DND-41 (cell line): ENCODE measurements around the gene SYNJ1.
"Not testable (repeated sequence)": the region's sequence is repeated elsewhere in the genome, so short reads cannot be mapped to it uniquely, and the experiment has no call there.

ENCODE experiments used
- ATAC-seq: fragments of 200-7000 bp; cut with Tn5 transposase; 3 replicates; pipeline ENCODE4 v1.9.1; 2021; ENCODE audit warnings: low read depth; ENCODE audit not compliant: insufficient read depth
- DNase-seq: peaks from one replicate; pipeline ENCODE4 v3.0.0-alpha.2; 2020
- H2AFZ ChIP-seq: 2 replicates; pipeline ENCODE4 v1.6.0; 2012; ENCODE audit warnings: low read depth, low read length
- H3K27ac ChIP-seq: 2 replicates; pipeline ENCODE4 v1.5.1; 2012; ENCODE audit warnings: low read length, inconsistent platforms
- H3K27me3 ChIP-seq: fragments of 200-600 bp; sonication (generic); 2 replicates; pipeline ENCODE4 v1.6.0; 2012; ENCODE audit warnings: low read length, mild to moderate bottlenecking, inconsistent platforms; ENCODE audit not compliant: insufficient read depth, poor library complexity
- H3K36me3 ChIP-seq: 2 replicates; pipeline ENCODE4 v1.5.1; 2012; ENCODE audit warnings: low read length, inconsistent platforms; ENCODE audit not compliant: insufficient read depth
- H3K4me1 ChIP-seq: 2 replicates; pipeline ENCODE4 v1.5.1; 2012; ENCODE audit warnings: mild to moderate bottlenecking, low read length; ENCODE audit not compliant: insufficient read depth
- H3K4me2 ChIP-seq: 2 replicates; pipeline ENCODE4 v1.6.0; 2012; ENCODE audit warnings: mild to moderate bottlenecking, moderate library complexity, low read length, inconsistent platforms; ENCODE audit not compliant: insufficient read depth
- H3K4me3 ChIP-seq, 2 experiments: fragments of 200-600 bp in 1 of 2; shearing (Covaris generic) in 1 of 2; 2 replicates each; pipeline ENCODE4 v1.5.1; 2012 to 2016; ENCODE audit warnings: inconsistent platforms in 2 of 2, low read length in 2 of 2, mild to moderate bottlenecking in 2 of 2, low read depth in 1 of 2, moderate library complexity in 1 of 2
- H3K79me2 ChIP-seq: 2 replicates; pipeline ENCODE4 v1.6.0; 2012; ENCODE audit warnings: low read length, inconsistent platforms; ENCODE audit not compliant: insufficient read depth
- H3K9ac ChIP-seq: 2 replicates; pipeline ENCODE4 v1.6.0; 2012; ENCODE audit warnings: low read depth, mild to moderate bottlenecking, inconsistent platforms, low read length, moderate library complexity
- H3K9me3 ChIP-seq: 2 replicates; pipeline ENCODE4 v1.5.1; 2012; ENCODE audit warnings: low read length, moderate library complexity, mild to moderate bottlenecking, inconsistent platforms; ENCODE audit not compliant: insufficient read depth, severe bottlenecking
- H4K20me1 ChIP-seq: 2 replicates; pipeline ENCODE4 v1.6.0; 2012; ENCODE audit warnings: low read length; ENCODE audit not compliant: insufficient read depth
- CTCF ChIP-seq: IDR thresholded peaks from 2 replicates; pipeline ENCODE4 v1.5.1; 2012; ENCODE audit warnings: borderline replicate concordance, low read length, moderate library complexity, mild to moderate bottlenecking; ENCODE audit not compliant: poor library complexity, severe bottlenecking; ENCODE audit errors: extremely low read depth
- EZH2 ChIP-seq: IDR thresholded peaks from 3 replicates; pipeline ENCODE4 v1.6.1; 2012; ENCODE audit warnings: borderline replicate concordance, low read depth, mild to moderate bottlenecking, moderate library complexity, low read length, inconsistent platforms; ENCODE audit not compliant: severe bottlenecking

Gene SYNJ1

GRCh38 chr21:32705139-32705538 lies 22.7 kb downstream of the SYNJ1 start:
- Histone ChIP-seq H3K9me3 (no peaks in the 10 kb centered on the region), H3K36me3 (0 out of 2 replicates have a peak, but pooled peaks cover 2% of the 10 kb centered on the region), H3K9ac (no peak overlapping the region), H3K4me1 (no peaks in the 10 kb centered on the region), H4K20me1 (peaks cover 5% of the 10 kb centered on the region; the same call in 1 of the 2 replicates), H3K79me2 (peaks cover 12% of the 10 kb centered on the region; the same call in 1 of the 2 replicates), H3K27ac (no peak overlapping the region), H3K4me3 (no peak overlapping the region), H3K4me2 (no peak overlapping the region), H2AFZ (no peak overlapping the region), H3K27me3 (no peaks in the 10 kb centered on the region)
- TF ChIP-seq EZH2 = no peak
- no peak for ATAC-seq
- no peak for DNase-seq

GRCh38 chr21:32702702-32703101 lies 25.1 kb downstream of the SYNJ1 start:
- Histone ChIP-seq H3K9me3 (no peaks in the 10 kb centered on the region), H3K4me3 (no peak overlapping the region), H3K27me3 (no peaks in the 10 kb centered on the region), H3K4me1 (no peaks in the 10 kb centered on the region), H3K36me3 (peaks cover 18% of the 10 kb centered on the region; the same call in 1 of the 2 replicates), H2AFZ (no peak overlapping the region), H3K9ac (no peak overlapping the region), H3K79me2 (peaks cover 12% of the 10 kb centered on the region; the same call in 1 of the 2 replicates), H4K20me1 (peaks cover 5% of the 10 kb centered on the region; the same call in 1 of the 2 replicates), H3K4me2 (no peak overlapping the region), H3K27ac (no peak overlapping the region)
- TF ChIP-seq EZH2 (no peak), CTCF (no peak)
- no peak for DNase-seq
- no peak for ATAC-seq

- H4K20me1 ChIP-seq = no peaks in the 10 kb centered on the region; the same call in 1 of the 2 replicates
- H3K9ac ChIP-seq = no peak overlapping the region
- peaks cover 16% of the 10 kb centered on the region; the same call in 1 of the 2 replicates for H3K36me3 ChIP-seq
- H3K4me1 ChIP-seq = no peaks in the 10 kb centered on the region
- H3K4me2 ChIP-seq = no peak overlapping the region
- H3K4me3 ChIP-seq = no peak overlapping the region
- 0 out of 2 replicates have a peak, but pooled peaks cover under 1% of the 10 kb centered on the region for H3K79me2 ChIP-seq
- ATAC-seq (no peak), DNase-seq (no peak)
- H3K27ac ChIP-seq = no peak overlapping the region
- H2AFZ ChIP-seq = no peak overlapping the region
- H3K27me3 ChIP-seq = no peaks in the 10 kb centered on the region
- no peak for TF ChIP-seq CTCF
- no peak for TF ChIP-seq EZH2
- H3K9me3 ChIP-seq = no peaks in the 10 kb centered on the region
Measured at GRCh38 chr21:32698971-32699693, 28.7 kb downstream of the SYNJ1 start.

GRCh38 chr21:32698286-32698685 lies 29.5 kb downstream of the SYNJ1 start:
- peaks cover 16% of the 10 kb centered on the region; the same call in 1 of the 2 replicates for H3K36me3 ChIP-seq
- no peak for DNase-seq
- TF ChIP-seq EZH2 = no peak
- no peak for TF ChIP-seq CTCF

GRCh38 chr21:32695482-32695881 lies 32.3 kb downstream of the SYNJ1 start:
- not testable (repeated sequence) for DNase-seq, H3K9ac ChIP-seq, H3K4me3 ChIP-seq, H3K27ac ChIP-seq, H2AFZ ChIP-seq, H4K20me1 ChIP-seq, H3K79me2 ChIP-seq, H3K27me3 ChIP-seq, H3K4me2 ChIP-seq, H3K4me1 ChIP-seq, H3K9me3 ChIP-seq, ATAC-seq
- H3K36me3 ChIP-seq = peaks cover 33% of the 10 kb centered on the region; the same call in 1 of the 2 replicates

More at GRCh38 chr21:32698286-32698685, 29.5 kb downstream of the SYNJ1 start:
- Histone ChIP-seq H3K9ac (no peak overlapping the region), H3K27me3 (no peaks in the 10 kb centered on the region), H3K4me3 (no peak overlapping the region), H3K9me3 (no peaks in the 10 kb centered on the region), H3K4me2 (no peak overlapping the region), H2AFZ (no peak overlapping the region), H3K4me1 (no peaks in the 10 kb centered on the region), H4K20me1 (no peaks in the 10 kb centered on the region), H3K27ac (no peak overlapping the region), H3K79me2 (no peaks in the 10 kb centered on the region)
- ATAC-seq = no peak
